Liver (tissue), 9 donors: ENCODE data around the gene DNAJC5. TPM values are rescaled to one million over a fixed set of nuclear protein-coding genes. Genes with fewer than 3 reads are reported as not detected.

Experiments
- DNase-seq: peaks from one replicate; pipeline ENCODE4 v3.0.0-alpha.2; 2017; ENCODE audit warnings: low spot score
- H3K27ac ChIP-seq, 2 donors: one replicate each; pipeline ENCODE4 v1.7.0; 2013; ENCODE audit warnings: inconsistent platforms in 2 of 2, low read length in 2 of 2, control low read depth in 1 of 2, low read depth in 1 of 2, mild to moderate bottlenecking in 1 of 2
- H3K27me3 ChIP-seq, 4 donors: one replicate each; pipeline versions ENCODE4 v1.6.1 to v1.7.0; 2013; ENCODE audit warnings: low read length in 3 of 4, inconsistent platforms in 1 of 4, mild to moderate bottlenecking in 1 of 4, moderate library complexity in 1 of 4; ENCODE audit not compliant: control insufficient read depth in 4 of 4, insufficient read depth in 4 of 4
- H3K36me3 ChIP-seq, 4 donors: one replicate each; pipeline versions ENCODE4 v1.6.1 to v1.7.0; 2013; ENCODE audit warnings: low read length in 3 of 4, mild to moderate bottlenecking in 3 of 4, low read depth in 1 of 4, moderate library complexity in 1 of 4; ENCODE audit not compliant: control insufficient read depth in 4 of 4, insufficient read depth in 3 of 4
- H3K4me1 ChIP-seq, 4 donors: one replicate each; pipeline versions ENCODE4 v1.6.1 to v1.7.0; 2013; ENCODE audit warnings: low read length in 3 of 4, mild to moderate bottlenecking in 3 of 4, moderate library complexity in 1 of 4; ENCODE audit not compliant: control insufficient read depth in 4 of 4, insufficient read depth in 4 of 4
- H3K4me3 ChIP-seq, 3 donors: one replicate each; pipeline versions ENCODE4 v1.6.1 to v1.7.0; 2013; ENCODE audit warnings: low read length in 3 of 3, control low read depth in 1 of 3, low read depth in 1 of 3, mild to moderate bottlenecking in 1 of 3
- H3K9ac ChIP-seq, 2 donors: one replicate each; pipeline ENCODE4 v1.7.0; 2013; ENCODE audit warnings: low read length in 2 of 2, mild to moderate bottlenecking in 2 of 2, moderate library complexity in 2 of 2, control low read depth in 1 of 2, low read depth in 1 of 2
- H3K9me3 ChIP-seq, 4 donors: one replicate each; pipeline versions ENCODE4 v1.6.1 to v1.7.0; 2013; ENCODE audit warnings: low read length in 3 of 4; ENCODE audit not compliant: control insufficient read depth in 4 of 4
- ATF3 ChIP-seq: IDR thresholded peaks from 2 replicates; pipeline ENCODE4 v1.6.1; 2016; ENCODE audit warnings: antibody characterized with exemption
- CTCF ChIP-seq: fragments of 150-350 bp; IDR thresholded peaks from 2 replicates; pipeline ENCODE4 v1.5.1; 2017; ENCODE audit warnings: improper control_type of control experiment, low read depth, low read length; ENCODE audit not compliant: missing input control
- EGR1 ChIP-seq, 2 donors: IDR thresholded peaks; 2 replicates each; pipeline ENCODE4 v1.6.1; 2016 to 2018; ENCODE audit warnings: antibody characterized with exemption in 2 of 2, low read depth in 2 of 2
- FOXA1 ChIP-seq: IDR thresholded peaks from 2 replicates; pipeline ENCODE4 v1.6.1; 2016; ENCODE audit warnings: antibody characterized with exemption
- FOXA2 ChIP-seq: IDR thresholded peaks from 2 replicates; pipeline ENCODE4 v1.6.1; 2016; ENCODE audit warnings: antibody characterized with exemption
- GABPA ChIP-seq, 2 donors: IDR thresholded peaks in 1 of 2; conservative IDR thresholded peaks in 1 of 2; 2 replicates each; pipeline ENCODE4 v1.6.1; 2016; ENCODE audit warnings: antibody characterized with exemption in 2 of 2, mild to moderate bottlenecking in 1 of 2, moderate library complexity in 1 of 2
- HNF4A ChIP-seq, 2 donors: conservative IDR thresholded peaks; 2 replicates each; pipeline ENCODE4 v1.6.1; 2016; ENCODE audit warnings: antibody characterized with exemption in 2 of 2, mild to moderate bottlenecking in 2 of 2
- HNF4G ChIP-seq: IDR thresholded peaks from 2 replicates; pipeline ENCODE4 v1.6.1; 2016; ENCODE audit warnings: antibody characterized with exemption
- JUND ChIP-seq, 2 donors: IDR thresholded peaks; 2 replicates each; pipeline ENCODE4 v1.6.1; 2016; ENCODE audit warnings: antibody characterized with exemption in 2 of 2
- MAX ChIP-seq: IDR thresholded peaks from 2 replicates; pipeline ENCODE4 v1.6.1; 2016; ENCODE audit warnings: antibody characterized with exemption
- NR2F2 ChIP-seq: IDR thresholded peaks from 2 replicates; pipeline ENCODE4 v1.6.1; 2016; ENCODE audit warnings: antibody characterized with exemption
- RAD21 ChIP-seq, 2 donors: IDR thresholded peaks; 2 replicates each; pipeline ENCODE4 v1.6.1; 2016; ENCODE audit warnings: antibody characterized with exemption in 2 of 2, mild to moderate bottlenecking in 2 of 2
- REST ChIP-seq: IDR thresholded peaks from 2 replicates; pipeline ENCODE4 v1.6.1; 2016; ENCODE audit warnings: antibody characterized with exemption, mild to moderate bottlenecking
- RXRA ChIP-seq, 2 donors: IDR thresholded peaks; 2 replicates each; pipeline ENCODE4 v1.6.1; 2017 to 2018; ENCODE audit warnings: antibody characterized with exemption in 2 of 2, mild to moderate bottlenecking in 1 of 2
- SP1 ChIP-seq: IDR thresholded peaks from 2 replicates; pipeline ENCODE4 v1.6.1; 2018; ENCODE audit warnings: antibody characterized with exemption, mild to moderate bottlenecking
- TAF1 ChIP-seq: conservative IDR thresholded peaks from 2 replicates; pipeline ENCODE4 v1.6.1; 2016; ENCODE audit warnings: antibody characterized with exemption, mild to moderate bottlenecking
- YY1 ChIP-seq: IDR thresholded peaks from 2 replicates; pipeline ENCODE4 v1.6.1; 2016; ENCODE audit warnings: antibody characterized with exemption, mild to moderate bottlenecking
- ZBTB33 ChIP-seq: IDR thresholded peaks from 2 replicates; pipeline ENCODE4 v1.6.1; 2016; ENCODE audit warnings: antibody characterized with exemption
- WGBS: extraction: QIAGEN DNeasy Blood & Tissue Kit; methylation state at CpG from one replicate; pipeline ENCODE4 v1.1.7; 2013; 5-methylcytosine and 5-hydroxymethylcytosine counted together
- polyA plus RNA-seq, 2 donors: library from polyadenylated mRNA; stranded (reverse) in 1 of 2; unstranded in 1 of 2; fragments of 200-250 nt in 1 of 2; fragments of >200 nt in 1 of 2; fragmentation: Nextera tagmentation in 1 of 2; extraction: Ambion mirVana in 1 of 2; gene quantifications; one replicate each; pipeline versions ENCODE4 v1.2.1 to v1.2.3, GENCODE V29; 2013 to 2015
- total RNA-seq, 2 donors: library from RNA; depleted of rRNA; stranded (reverse); fragments of >200 nt; gene quantifications; one replicate each; pipeline ENCODE4 v1.2.3, GENCODE V29; 2014
- donor health status: healthy.
- donor health status: healthy.
- donor health status: healthy.
- donor health status: healthy.
- donor health status: healthy.

DNAJC5 gene
- total and polyA plus RNA-seq, 4 donors, result 8.2 to 28.6 (median 18.7) TPM

GRCh38 chr20:63937596-63937995, 42.7 kb downstream of the DNAJC5 start:
- H3K36me3 ChIP-seq, result peaks cover 9 to 42% (median 16%) of the 10 kb centered on the region in 4 donors

More at GRCh38 chr20:63937596-63937995, 42.7 kb downstream of the DNAJC5 start:
- peaks cover 0 to 2% (median 0%) of the 10 kb centered on the region in 4 donors for H3K4me1 ChIP-seq
- H3K9me3 ChIP-seq, result no peaks in the 10 kb centered on the region
- no peak overlapping the region for H3K9ac ChIP-seq
- H3K27ac ChIP-seq, result no peak overlapping the region
- no peak for DNase-seq
- H3K27me3 ChIP-seq, result no peaks in the 10 kb centered on the region
- no peak overlapping the region for H3K4me3 ChIP-seq
- TF ChIP-seq RXRA (IDR thresholded peaks at IDR 0.05) (no peak), CTCF (no peak), FOXA1 (no peak), FOXA2 (no peak), NR2F2 (no peak), HNF4A (conservative IDR thresholded peaks at IDR 0.05) (no peak), EGR1 (IDR thresholded peaks at IDR 0.05; ENCODE audit: low read depth in 2 of 2) (no peak), ATF3 (no peak), GABPA (IDR thresholded peaks at IDR 0.05 in 1 of 2, conservative IDR thresholded peaks at IDR 0.05 in 1 of 2) (no peak), JUND (IDR thresholded peaks at IDR 0.05) (no peak), HNF4G (no peak), TAF1 (no peak), ZBTB33 (no peak), MAX (no peak), SP1 (no peak), YY1 (no peak), REST (no peak), RAD21 (IDR thresholded peaks at IDR 0.05) (no peak)
- WGBS, result 91% methylated on average over 14 of the region's 14 CpGs
